ENCODE results near the gene AUTS2. TPM values are rescaled to one million over a fixed set of nuclear protein-coding genes. Genes with fewer than 3 reads are reported as not detected.

Gene AUTS2
- total RNA-seq, 1 donor from 2014 or later, result 80.6 TPM

DNA sequence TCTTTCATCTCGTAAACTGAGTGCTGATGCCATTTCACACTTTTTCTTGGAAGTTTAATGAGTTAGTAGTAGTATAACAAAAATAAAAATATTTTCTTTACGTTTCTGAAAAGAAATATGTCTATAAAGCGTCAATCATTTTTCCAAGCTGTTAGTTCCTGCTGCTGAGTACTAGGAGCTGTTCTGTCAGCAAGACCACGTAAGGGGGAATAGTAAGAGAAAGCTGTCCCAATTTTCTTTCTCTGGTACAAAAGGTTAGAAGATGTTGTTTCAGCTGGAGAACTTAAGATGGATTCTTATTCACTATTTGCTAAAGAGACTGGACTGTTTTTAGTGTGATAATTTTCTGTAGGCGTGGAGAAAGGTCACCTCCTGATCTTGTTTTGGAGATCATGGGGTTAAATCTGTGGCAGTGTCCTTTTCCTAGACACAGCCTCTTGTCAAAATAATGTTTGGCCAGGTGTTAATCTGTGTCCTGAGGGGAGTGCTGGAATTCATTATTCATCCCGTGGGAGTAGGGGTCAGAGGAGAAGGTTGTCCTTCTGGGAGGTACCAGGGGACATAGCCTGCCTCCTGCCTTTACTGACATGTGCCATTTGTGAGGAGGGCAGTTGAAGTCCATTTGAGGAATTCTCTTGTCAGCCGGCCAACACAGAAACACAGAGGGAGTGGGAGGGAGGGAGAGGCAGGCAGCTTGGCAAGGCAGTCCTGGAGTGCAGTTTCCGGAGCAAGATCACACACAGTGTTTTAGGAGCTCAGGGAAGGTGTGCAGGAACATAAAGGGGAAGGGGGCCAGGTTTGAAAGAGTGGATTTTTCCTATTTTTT, 368.7 kb downstream of the AUTS2 start:
- peak overlapping the region; percentile 86 for H3K27ac Mint-ChIP-seq (ENCODE audit: unreplicated experiment)

DNA sequence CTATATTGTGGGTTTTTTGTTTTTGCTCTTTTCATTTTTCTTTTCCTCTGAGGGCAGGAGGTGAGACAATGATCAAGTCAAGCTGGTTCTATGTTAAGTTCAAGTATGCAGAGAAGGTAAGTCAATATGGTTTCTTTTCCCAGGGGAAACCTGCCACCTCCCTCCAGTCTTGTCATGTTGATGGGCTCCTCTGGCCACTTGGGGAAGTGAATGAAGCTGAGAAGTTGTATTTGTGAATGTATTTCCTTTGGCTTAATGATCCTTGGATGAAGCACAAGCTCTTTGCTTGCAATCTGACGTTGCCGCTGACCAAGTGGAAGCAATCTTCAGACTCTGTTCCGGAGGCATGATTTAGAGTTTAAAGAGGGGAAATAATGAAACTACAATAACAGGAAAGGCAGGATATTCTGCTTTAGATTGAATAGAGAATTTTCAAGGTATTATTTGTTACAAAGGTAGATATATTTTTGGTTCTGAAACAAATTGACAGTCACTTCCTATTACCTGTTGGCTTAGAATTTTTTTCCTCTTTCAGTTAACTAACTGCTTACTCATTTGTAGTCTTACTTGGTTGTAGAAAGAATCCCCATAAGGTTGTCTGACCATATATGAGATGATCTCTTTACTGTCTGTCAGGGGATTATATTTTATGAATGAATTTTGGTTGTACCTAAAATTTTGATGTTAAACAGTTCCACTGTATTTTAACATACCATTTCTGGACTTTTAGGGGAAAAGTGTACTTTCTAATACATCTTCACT, 369.6 kb downstream of the AUTS2 start:
- H3K4me1 Mint-ChIP-seq (ENCODE audit: unreplicated experiment), result peaks cover 68% of the 10 kb centered on the region
- no peaks in the 10 kb centered on the region for H3K9me3 Mint-ChIP-seq (ENCODE audit: unreplicated experiment)
- TF ChIP-seq, protein P1, sequence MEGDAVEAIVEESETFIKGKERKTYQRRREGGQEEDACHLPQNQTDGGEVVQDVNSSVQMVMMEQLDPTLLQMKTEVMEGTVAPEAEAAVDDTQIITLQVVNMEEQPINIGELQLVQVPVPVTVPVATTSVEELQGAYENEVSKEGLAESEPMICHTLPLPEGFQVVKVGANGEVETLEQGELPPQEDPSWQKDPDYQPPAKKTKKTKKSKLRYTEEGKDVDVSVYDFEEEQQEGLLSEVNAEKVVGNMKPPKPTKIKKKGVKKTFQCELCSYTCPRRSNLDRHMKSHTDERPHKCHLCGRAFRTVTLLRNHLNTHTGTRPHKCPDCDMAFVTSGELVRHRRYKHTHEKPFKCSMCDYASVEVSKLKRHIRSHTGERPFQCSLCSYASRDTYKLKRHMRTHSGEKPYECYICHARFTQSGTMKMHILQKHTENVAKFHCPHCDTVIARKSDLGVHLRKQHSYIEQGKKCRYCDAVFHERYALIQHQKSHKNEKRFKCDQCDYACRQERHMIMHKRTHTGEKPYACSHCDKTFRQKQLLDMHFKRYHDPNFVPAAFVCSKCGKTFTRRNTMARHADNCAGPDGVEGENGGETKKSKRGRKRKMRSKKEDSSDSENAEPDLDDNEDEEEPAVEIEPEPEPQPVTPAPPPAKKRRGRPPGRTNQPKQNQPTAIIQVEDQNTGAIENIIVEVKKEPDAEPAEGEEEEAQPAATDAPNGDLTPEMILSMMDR (IDR thresholded peaks at IDR 0.05), result peak; percentile 15
- no peak for DNase-seq (ENCODE audit: extremely low spot score, unreplicated experiment)
- peak overlapping the region; percentile 86 for H3K27ac Mint-ChIP-seq (ENCODE audit: unreplicated experiment)
- H3K36me3 Mint-ChIP-seq (ENCODE audit: unreplicated experiment), result peaks cover 2% of the 10 kb centered on the region
- no peaks in the 10 kb centered on the region for H3K27me3 Mint-ChIP-seq (ENCODE audit: unreplicated experiment)
- H3K4me3 Mint-ChIP-seq (ENCODE audit: unreplicated experiment), result peak overlapping the region; percentile 81

More for the DNA sequence above, 368.7 kb downstream of the AUTS2 start:
- TF ChIP-seq, protein P1 (IDR thresholded peaks at IDR 0.05), result no peak
- H3K27me3 Mint-ChIP-seq (ENCODE audit: unreplicated experiment), result no peaks in the 10 kb centered on the region
- H3K9me3 Mint-ChIP-seq (ENCODE audit: unreplicated experiment), result no peaks in the 10 kb centered on the region
- peak; percentile 90 for DNase-seq (ENCODE audit: extremely low spot score, unreplicated experiment)
- H3K4me1 Mint-ChIP-seq (ENCODE audit: unreplicated experiment), result peaks cover 77% of the 10 kb centered on the region
- peak overlapping the region; percentile 81 for H3K4me3 Mint-ChIP-seq (ENCODE audit: unreplicated experiment)
- H3K36me3 Mint-ChIP-seq (ENCODE audit: unreplicated experiment), result peaks cover 2% of the 10 kb centered on the region

DNA sequence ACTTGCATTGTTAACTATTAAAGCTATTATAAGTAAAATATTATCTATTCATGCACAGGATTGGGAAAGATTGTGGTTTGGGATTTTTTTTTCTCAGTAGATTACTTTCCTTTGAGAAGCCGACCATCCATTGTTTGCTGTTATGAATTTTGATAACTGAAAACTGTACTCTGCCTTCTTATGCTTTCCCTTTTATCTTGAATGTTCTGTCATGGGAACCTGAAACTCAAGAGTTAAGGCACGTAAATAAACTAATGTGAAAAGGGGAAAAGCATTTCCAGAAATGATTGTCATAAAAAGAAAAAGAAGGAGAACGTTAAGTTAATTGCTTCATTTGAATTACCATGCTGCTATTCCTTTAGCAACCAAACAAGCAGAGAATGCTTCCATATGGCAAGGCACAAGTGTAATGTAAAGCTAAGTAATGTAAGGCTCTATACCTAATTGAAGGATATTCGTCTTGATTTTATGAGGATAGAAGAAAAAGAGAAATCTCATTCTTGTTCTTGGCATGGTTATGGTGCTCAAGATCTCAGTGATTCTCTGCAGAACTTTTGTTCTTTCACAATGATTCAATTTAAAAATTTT, 370.8 kb downstream of the AUTS2 start:
- peaks cover 66% of the 10 kb centered on the region for H3K4me1 Mint-ChIP-seq (ENCODE audit: unreplicated experiment)
- peak overlapping the region; percentile 81 for H3K4me3 Mint-ChIP-seq (ENCODE audit: unreplicated experiment)
- peaks cover 2% of the 10 kb centered on the region for H3K36me3 Mint-ChIP-seq (ENCODE audit: unreplicated experiment)
- H3K27me3 Mint-ChIP-seq (ENCODE audit: unreplicated experiment), result no peaks in the 10 kb centered on the region
- TF ChIP-seq, protein P1 (IDR thresholded peaks at IDR 0.05), result no peak
- H3K9me3 Mint-ChIP-seq (ENCODE audit: unreplicated experiment), result no peaks in the 10 kb centered on the region
- H3K27ac Mint-ChIP-seq (ENCODE audit: unreplicated experiment), result no peak overlapping the region
- DNase-seq (ENCODE audit: extremely low spot score, unreplicated experiment), result no peak

DNA sequence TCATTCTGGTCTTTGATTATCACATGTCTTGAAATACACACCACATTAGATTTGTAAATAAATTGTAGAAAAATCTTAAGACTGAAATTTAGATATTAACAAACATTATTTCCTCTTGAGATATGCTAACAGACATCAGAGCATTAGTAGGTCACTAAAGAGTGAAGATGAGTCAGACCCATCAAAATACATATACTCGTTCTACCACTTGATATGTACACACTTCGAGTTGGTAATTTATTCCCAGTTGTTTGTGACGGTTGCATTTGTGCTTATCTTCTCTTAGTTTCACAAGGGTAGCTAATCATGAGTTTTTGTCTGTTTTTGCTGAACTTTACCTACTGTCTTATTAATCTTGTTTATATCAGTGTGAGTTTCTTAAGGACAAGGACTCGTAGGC, 383.4 kb downstream of the AUTS2 start:
- H3K4me1 Mint-ChIP-seq (ENCODE audit: unreplicated experiment), result peaks cover 69% of the 10 kb centered on the region
- H3K27me3 Mint-ChIP-seq (ENCODE audit: unreplicated experiment), result no peaks in the 10 kb centered on the region
- peak overlapping the region; percentile 56 for H3K4me3 Mint-ChIP-seq (ENCODE audit: unreplicated experiment)
- TF ChIP-seq, protein P1 (IDR thresholded peaks at IDR 0.05), result no peak
- peaks cover 7% of the 10 kb centered on the region for H3K9me3 Mint-ChIP-seq (ENCODE audit: unreplicated experiment)
- peaks cover 11% of the 10 kb centered on the region for H3K36me3 Mint-ChIP-seq (ENCODE audit: unreplicated experiment)
- no peak for DNase-seq (ENCODE audit: extremely low spot score, unreplicated experiment)
- H3K27ac Mint-ChIP-seq (ENCODE audit: unreplicated experiment), result peak overlapping the region; percentile 84
